HG03064 (cell line): ENCODE data around the gene FBLN1.
"Not testable (repeated sequence)": the region's sequence is repeated elsewhere in the genome, so short reads cannot be mapped to it uniquely, and the experiment has no call there.

ENCODE experiments used
- ATAC-seq: cut with Tn5 transposase; IDR thresholded peaks from one replicate; pipeline ENCODE4 v1.9.1; 2021; ENCODE audit warnings: low read depth; ENCODE audit not compliant: unreplicated experiment

Gene FBLN1

DNA sequence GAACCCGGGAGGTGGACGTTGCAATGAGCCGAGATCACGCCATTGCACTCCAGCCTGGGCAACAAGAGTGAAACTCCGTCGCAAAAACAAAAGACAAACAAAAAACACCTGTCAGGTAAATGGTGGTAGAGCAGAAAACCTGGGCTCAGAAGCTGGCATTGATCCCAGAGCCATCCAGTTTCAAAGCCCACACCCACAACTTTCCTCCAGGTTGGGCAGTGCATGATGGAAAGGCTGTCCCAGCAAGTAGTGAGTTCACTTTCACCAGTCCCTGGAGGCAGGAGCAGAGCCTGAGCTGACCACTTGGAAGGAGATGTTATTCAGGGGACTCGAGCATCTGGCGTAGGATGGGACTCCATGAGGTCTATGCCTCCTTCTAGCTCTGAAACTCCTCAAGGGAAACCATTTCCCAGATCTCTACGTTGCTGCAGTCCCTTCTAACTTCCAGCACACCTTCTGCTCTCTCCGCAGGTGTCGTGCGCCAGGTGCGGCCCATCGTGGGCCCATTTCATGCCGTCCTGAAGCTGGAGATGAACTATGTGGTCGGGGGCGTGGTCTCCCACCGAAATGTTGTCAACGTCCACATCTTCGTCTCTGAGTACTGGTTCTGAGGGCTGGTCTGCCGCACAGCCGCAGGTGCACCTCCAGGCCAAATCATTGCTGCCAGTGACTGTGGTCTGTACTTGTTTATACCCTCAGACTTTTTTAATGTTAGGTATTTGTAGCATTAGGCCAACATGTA lies 97.3 kb downstream of the FBLN1 start:
- ATAC-seq: no peak

DNA sequence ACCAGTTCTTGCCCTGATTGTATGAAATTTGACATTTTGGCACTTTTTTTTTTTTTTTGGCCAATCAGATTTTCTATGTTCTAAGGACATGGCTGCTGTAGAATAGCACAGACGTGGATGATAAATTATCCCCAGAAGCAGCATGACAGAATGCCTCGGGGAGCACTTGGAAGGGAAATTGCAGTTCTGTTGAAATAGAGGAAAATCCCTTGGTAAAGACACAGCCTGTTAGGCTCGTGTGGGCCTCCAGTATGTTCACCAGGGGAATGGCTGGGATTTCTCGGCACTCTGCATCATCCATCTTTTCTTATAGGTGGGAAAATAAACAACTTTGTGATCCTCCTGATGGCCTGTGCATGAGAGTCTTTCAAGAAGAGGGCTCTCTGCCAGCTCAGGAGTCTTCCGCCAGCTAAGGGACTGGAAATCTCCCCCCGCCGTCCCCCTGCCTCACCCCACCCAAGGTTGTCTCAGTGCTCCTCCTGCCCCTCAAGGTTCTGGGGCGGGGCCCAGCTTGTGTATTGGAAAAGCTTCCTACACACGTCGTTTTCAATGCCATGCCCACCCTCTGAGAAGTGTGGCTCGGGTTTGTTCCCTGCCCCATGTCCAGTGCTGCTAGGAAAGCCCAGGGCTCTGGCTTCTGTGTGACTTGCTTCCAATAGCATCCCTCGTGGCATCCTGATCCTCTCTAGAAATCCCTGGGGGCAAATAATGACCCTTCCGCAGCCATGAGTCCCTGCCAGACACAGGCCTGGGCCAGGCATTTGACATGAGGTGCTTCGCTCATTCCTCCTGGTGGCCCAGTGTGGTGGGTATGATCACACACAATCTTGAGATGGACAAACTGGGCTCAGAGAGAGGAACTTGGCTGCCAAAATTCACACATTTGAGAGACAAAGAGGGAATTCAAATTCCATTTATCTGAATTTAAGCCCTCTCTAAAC lies 98.4 kb downstream of the FBLN1 start:
- ATAC-seq: no peak

- no peak for ATAC-seq
Measured at GRCh38 chr22:45602004-45602733, 99.5 kb downstream of the FBLN1 start.

- ATAC-seq: no peak
Measured at GRCh38 chr22:45602824-45603595, 100.3 kb downstream of the FBLN1 start.

- ATAC-seq: no peak
Measured at GRCh38 chr22:45603619-45604018, 100.9 kb downstream of the FBLN1 start.

GRCh38 chr22:45608045-45608444 lies 105.4 kb downstream of the FBLN1 start:
- not testable (repeated sequence) for ATAC-seq

DNA sequence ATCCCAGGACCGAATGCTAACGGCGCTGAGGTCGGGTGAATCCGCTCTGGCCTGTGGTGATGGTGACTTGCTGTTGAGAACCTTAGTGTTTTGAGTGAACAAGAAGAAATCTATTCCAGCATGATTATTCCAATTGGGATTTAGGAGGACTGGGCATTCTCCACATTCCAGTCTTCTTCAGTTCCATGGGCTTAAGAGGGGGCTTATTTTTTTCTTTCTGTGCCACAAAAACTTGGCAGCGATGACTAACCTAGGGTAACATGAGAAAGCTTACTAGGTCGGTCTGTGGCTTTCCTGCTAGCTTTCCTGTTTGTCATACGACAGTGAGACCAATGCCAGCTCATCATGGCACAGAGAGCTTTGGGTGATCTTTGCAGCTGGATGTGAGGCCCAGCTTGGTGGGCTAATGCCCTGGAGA lies 106.1 kb downstream of the FBLN1 start:
- ATAC-seq: no peak

GRCh38 chr22:45612451-45612901 lies 109.8 kb downstream of the FBLN1 start:
- no peak for ATAC-seq

- no peak for ATAC-seq
Measured at GRCh38 chr22:45612940-45613339, 110.3 kb downstream of the FBLN1 start.

DNA sequence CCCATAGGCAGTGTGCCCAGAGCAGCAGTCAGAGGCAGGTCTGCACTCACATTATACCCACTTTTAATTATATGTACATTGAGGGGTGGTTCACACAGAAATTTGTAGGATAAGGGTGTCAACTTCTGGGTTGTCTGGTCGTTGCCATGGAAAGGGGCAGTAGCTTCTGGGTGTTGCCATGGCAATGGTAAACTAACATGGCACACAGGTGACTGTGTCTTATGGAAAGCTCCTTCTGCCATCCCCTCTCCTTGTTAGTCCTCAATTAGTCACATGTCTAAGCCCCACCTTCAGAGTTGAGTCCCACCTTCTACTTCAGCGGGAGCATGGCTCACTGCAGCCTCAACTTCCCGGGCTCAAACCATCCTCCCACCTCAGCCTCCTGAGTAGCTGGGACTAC lies 112.7 kb downstream of the FBLN1 start:
- ATAC-seq: no peak

- ATAC-seq: no peak
Measured at GRCh38 chr22:45616432-45616831, 113.7 kb downstream of the FBLN1 start.

DNA sequence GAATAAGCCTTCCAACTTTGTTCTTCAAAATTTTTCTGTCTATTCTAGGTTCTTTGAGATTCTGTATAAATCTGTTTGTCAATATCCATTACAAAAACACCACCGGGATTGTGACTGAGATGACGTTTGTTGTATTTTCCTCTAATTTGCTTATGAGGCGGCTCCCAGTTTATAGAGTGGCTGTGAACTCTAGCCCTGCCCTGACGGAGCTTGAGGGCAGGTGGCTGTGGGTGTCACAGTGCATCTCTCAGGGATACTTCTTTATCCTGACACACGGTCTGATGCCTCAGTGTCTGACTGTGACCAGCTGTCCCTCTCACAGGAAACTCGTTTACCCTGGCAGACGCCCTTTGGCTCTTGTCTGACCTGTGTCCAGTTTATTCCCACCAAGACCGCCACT lies 115.3 kb downstream of the FBLN1 start:
- no peak for ATAC-seq

DNA sequence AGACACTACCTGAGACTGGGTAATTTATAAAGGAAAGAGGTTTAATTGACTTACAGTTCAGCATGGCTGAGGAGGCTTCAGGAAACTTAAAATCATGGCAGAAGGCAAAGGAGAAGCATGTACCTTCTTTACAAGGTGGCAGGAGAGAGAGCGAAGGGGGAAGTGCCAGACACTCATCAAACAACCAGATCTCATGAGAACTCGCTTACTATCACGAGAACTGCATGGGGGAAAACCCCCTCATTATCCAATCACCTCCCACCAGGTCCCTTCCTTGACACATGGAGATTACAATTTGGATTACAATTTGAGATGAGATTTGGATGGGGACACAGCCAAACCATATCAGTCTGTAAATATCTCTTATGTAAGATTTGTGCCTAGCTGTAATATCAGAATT lies 118.0 kb downstream of the FBLN1 start:
- no peak for ATAC-seq

- no peak for ATAC-seq
Measured at GRCh38 chr22:45621836-45622600, 119.3 kb downstream of the FBLN1 start.

- ATAC-seq: not testable (repeated sequence)
Measured at GRCh38 chr22:45623464-45624145, 120.9 kb downstream of the FBLN1 start.

GRCh38 chr22:45626198-45626651 lies 123.5 kb downstream of the FBLN1 start:
- ATAC-seq: no peak

GRCh38 chr22:45627489-45628233 lies 125.0 kb downstream of the FBLN1 start:
- no peak for ATAC-seq

DNA sequence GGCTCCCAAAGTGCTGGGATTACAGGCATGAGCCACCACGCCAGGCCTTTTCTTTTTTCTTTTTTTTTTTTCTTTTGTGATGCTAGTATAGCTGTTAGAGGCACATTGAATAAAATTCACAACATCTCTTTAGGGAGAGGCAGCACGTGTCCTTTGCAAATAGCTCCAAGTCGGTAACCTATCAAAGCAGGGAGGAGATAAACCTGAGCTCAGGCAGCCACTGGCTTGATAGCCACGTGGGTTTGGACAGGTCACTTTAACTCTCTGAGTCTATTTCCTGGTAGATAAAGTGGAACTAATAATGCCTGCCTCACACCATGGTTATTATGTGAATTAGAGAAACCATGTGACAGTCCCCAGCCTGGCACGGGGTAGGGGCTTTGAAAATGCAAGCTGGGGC lies 125.8 kb downstream of the FBLN1 start:
- ATAC-seq: no peak
